Heart left ventricle (tissue), 13 donors: ENCODE results near the gene TMEM131L.

Experiments used
- CTCF ChIP-seq, 12 donors: fragments of 200-600 bp; sonication (generic) in 4 of 12; IDR thresholded peaks; one replicate each; pipeline versions ENCODE4 v1.5.0 to v1.8.0; 2018 to 2022; ENCODE audit warnings: antibody characterized with exemption in 12 of 12, mild to moderate bottlenecking in 5 of 12
- POLR2A ChIP-seq, 2 donors: fragments of 450-650 bp; IDR thresholded peaks; one replicate each; pipeline ENCODE4 v1.6.1; 2017; ENCODE audit warnings: antibody characterized with exemption in 2 of 2, mild to moderate bottlenecking in 2 of 2, moderate library complexity in 2 of 2
- donor health status: ischemic (EF 13 %, LVEDD 7.1; RV severe dilation, severe dysfunction).
- donor health status: DM: no; HTN: yes; CAD: no.
- donor health status: DM: no; HTN: no; CAD: no.
- donor health status: ischemic (EF 25% LVEDD 6.9; RV normal size, moderate dysfunction).
- donor health status: ischemic (EF 25% LVEDD 5.7; RV mildly dilated, moderate dysfunction).
- donor health status: ischemic (EF 35%, LVEDD 5.7; RV mildly dilated, moderate dysfunction).
- donor health status: nonischemic (EF 11% LVEDD 7.7; RV severe dilation, severe dysfunction).
- donor health status: DM: yes; HTN: yes; CAD: no.
- donor health status: PGD.
- donor health status: ischemic (EF 29% LVEDD 5.4; RV normal size, mild dysfunction).
- donor health status: nonischemic (EF 23%, LVEDD 6.1; RV moderate dilation, normal function).

GRCh38 chr4:153502584-153502983 lies 36.4 kb downstream of the TMEM131L start:
- TF ChIP-seq POLR2A (IDR thresholded peaks at IDR 0.05) = no peak
- TF ChIP-seq CTCF (IDR thresholded peaks at IDR 0.05) = no peak
